NCI-H524 (cell line): ENCODE data around the gene PPP2R5A.
A peak's percentile ranks its signal among the peaks of the same experiment; 100 is the strongest.

ENCODE experiments used
- DNase-seq, 2 experiments: peaks; one replicate each; lab custom pipeline; 2025; lab: John Stamatoyannopoulos, UW

The PPP2R5A gene

DNA sequence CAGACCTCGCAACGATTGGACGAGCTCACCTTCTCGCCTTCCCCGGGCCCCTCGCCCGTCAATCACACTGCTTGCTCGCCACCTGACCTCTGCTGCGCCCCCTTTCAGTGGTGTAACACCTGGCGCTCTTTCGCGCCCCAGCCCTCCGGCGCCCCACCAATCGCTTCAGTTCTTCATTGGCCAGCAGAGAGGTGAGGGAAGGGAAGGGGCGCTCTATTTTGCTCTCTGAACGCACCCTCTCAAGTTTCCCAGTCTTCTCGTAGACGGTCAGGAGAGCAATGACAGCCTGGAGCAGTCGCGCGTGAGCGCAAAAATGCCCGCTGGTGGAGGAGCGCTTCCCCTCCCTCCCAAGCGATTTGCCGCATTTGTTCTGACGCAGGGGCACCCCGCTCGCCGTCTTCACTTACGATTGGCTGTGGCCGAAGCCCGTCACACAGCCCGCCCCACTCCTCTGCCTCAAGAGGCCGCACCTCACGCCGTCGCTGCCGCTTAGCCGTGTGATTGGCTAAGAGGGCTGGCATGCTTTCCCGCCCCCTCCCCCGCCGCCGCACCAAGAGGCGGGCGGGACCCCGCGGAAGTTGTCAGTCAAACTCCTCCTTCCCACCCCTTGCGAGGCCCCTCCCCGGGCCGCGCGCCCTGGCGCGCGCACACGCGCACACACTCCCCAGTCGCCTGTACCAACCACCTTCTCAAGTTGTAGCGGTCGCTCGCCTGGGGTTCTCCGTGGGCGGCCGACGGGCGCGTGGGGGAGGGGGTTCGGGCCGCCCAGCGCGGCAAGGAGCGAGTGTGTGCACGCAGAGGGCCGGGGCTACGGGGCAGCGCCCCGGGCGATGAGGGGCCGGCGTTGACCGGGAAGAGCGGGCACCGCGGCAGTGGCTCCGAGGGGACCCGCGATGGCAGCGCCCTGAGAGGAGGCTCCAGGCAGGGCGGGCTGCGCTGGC, at the start of gene PPP2R5A:
PPP2R5A (plus strand) TSS at position 667 of the 941 bp plus-strand sequence. CDS start 701 bp downstream, outside the sequence.
- DNase-seq: peak; percentile 93 to 98

DNA sequence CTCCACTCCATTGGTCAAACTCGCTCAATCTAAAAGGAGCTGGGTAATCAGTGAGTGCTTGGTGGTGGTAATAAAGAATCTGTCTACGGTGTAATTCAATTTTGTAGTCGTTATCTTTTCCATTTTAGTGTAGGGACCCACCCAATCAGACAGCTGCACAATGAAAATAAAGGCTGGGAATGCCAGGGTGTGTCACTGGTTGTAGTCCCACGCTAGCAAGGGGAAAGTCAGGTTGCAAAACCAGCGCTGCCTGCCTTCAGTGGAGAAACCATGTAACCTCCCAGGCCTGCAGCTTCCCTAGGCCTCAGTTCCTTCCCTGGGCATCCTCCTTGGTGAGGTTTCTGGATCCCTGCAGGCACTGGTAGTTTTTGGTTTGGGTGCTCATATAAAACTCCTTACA, 49.4 kb upstream of the PPP2R5A start:
- DNase-seq: no peak

DNA sequence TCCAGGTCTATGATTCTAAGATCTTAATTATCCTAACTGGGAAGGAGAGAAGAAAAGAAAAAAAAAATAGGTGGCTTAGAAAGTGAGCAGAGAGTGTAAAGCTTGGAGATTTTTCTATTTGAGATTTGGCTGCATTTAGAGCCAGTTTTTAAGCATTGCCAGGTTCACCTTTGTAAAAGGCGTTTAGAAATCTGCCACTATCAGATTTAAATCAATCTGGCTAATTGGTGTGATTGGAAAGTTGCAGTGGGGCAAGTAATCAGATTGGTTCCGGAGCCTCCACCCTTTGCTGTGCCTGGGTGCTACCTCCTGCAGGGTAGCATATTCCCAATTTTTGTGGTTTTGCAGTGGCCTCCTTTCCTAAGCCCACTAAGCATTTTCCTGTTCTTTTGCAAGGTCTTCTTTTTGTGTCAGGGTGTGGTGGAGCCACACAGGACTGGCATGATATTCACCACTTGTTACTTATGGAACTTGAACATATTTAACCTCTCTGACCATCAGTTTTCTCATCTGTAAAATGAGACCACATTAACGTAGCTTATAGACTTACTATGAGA, 48.5 kb upstream of the PPP2R5A start:
- DNase-seq: no peak

DNA sequence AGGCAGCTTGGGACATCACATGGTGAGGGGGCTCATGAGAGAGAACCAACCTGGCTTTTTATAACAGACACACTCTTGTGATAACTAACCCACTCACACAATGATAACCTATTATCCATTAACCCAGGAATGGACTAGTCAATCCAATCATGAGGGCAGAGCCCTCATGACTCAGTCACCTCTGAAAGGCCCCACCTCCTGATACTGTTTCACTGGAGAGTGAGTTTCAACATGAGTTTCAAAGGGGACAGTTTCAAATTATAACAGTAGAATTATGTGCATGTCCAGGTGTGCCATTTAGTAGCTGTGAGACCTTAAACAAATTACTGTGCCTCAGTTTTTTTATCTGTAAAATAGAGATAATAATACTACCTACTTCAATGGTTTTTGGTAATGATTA, 47.6 kb upstream of the PPP2R5A start:
- DNase-seq: no peak

DNA sequence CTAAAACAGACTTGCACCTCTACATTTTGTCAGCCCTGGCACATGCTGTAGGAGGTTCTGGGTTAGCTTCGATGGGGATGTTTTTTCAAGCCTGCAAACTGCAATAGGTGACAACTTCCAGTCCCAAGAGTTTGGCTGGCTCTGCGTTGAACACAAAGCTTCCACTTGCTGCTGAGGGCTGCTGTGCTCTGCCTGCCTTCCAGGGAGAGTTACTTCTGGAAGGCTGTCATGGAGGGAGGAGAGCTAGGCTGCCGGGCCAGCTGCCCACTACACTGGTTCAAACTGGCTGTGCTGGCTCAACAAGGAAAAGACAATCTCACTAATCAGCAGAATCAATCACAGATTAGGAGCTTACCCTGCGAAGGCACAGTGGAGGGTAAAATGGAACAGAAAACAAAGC, 46.7 kb upstream of the PPP2R5A start:
- no peak for DNase-seq

DNA sequence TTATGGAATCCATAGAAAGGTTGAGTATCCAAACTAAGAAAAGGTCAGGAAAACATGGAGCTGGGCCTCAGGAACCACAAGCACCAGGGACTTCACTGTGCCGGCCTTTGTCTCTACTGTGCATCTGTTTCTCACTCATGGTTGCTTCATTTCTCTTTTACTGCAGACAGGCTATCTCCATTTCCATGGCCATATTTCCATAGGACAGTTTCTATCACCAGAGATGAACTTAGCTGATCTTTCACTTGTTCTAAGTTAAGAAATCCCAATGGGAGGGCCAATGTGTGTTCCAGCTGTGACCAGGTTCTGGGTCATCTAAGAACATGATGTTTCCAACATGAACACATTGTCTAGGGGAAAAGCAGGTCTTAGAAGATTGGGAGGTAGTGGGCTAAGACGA, 43.7 kb upstream of the PPP2R5A start:
- no peak for DNase-seq

DNA sequence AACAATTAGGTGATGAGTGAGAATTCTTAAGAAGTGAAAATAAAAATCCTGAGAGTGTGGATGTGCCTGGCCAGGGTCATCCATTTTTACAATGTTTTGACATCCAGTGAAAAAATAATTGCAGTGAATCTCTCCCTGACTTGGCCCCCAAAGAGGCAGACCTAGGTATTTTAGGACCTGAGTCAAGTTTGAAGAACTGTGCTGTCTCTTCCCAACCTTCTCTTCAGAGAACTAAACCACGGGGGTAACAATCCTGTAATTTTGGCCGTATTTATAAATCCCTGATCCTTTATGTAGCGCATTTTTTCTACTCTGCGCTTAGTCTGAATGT, 43.3 kb upstream of the PPP2R5A start:
- DNase-seq: no peak

DNA sequence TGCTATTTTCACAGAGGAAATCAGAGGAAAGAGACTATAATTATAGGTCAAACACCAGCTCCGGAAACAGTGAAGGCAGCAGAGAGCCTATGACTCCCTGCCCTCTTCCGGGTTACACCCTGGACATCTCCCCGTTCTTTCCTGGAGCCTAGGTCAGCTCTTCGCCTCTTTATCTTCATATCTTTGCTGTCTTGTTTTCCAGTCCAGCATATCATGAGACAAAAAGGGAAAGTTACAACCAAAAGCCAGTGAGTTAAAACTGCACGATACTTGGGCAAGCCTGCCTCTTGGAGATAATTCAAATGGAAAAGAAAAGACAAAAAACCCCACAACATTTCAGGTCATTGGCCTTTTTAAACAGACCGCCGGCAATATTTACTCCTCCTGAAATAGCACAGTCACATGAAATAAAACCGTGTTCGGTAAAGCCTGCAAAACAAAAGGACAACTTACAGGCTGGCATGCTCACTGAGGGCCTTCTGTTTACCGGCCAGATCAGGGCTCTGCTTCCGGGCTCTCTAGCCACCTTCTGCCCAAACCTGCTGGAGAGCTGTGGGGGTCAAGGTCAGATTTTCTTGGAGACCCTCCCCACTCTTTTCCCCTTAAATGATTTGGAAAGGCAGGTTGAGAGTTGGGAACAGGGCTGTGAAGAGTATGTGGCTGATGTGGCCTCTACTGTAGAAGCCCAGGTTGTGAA, 42.8 kb upstream of the PPP2R5A start:
- no peak for DNase-seq

DNA sequence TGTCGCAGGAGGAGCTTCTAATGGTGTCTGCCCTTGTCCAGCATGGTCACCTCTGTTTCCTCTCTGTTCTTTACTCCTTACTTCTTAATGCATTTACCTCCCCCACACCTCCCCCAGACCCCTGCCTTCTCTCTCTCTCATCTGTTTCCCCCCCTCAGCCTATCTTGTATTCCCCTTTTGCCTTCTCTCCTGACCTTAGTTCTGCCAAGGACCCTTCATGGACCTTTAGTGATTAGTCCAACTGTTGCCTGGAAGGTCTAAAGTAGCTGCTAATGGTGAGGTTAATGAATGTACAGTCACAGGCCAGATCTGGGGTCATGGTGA, 42.3 kb upstream of the PPP2R5A start:
- no peak for DNase-seq

DNA sequence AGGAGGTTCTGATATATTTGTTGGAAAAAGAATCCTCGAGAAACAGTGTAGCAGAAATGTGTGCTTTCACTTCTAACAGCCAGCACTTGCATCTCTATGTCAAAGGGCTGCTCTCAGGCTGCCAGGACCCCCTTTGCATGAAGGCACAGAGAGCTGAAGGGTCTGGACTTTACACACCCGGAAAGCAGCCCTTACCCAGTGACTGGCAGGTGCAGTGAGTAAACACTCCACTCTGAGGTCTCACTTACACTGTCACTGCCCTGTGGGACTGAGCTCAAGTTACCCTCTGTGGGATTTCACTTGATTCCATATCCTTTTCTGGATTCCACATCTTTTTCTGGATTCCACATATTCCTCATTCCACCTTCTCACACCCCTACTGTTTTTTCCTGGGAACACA, 40.8 kb upstream of the PPP2R5A start:
- no peak for DNase-seq

DNA sequence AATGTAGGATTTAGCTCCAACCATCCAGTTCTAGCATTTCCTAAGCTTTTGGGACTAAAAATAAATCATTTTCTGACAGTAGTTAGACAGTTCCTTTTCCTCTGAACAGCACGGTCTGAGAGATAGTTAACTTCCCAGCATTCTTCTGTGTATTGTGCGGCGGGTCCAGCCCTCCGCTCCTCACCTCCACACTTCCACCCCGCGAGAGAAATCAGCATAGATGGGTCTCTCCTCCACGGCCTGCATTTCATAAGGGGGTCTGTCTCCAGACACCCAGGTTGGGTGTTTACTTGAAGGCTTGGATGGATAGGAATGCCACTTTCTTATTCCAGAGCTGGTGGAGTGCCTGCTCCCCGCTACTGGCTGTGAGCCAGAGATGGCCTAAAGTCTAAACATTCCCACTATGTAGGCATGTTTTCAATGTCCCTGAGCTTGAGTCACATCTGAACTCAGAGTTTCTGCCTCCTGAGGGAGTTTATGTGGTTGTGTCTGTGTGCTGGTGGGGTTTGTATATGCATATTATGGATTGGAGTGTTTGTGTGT, 38.0 kb upstream of the PPP2R5A start:
- DNase-seq: no peak

DNA sequence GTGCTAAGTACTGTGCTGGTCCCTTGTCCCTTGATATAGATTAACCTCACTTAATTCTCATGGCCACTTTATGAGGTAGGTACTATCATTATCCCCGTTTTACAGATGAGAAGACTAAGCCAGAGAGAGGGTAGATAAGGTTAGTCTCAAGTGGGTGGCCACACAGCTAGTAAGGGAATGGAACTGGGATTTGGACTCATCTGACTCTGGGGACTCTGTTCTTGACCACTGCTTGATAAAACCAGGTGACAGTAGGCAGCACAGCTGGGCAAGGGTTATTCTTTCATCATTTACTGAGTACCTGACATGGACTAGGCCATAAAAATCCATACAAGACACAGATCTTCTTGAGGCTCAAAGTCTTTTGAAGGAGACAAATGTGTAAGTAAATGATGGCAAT, 37.2 kb upstream of the PPP2R5A start:
- no peak for DNase-seq

DNA sequence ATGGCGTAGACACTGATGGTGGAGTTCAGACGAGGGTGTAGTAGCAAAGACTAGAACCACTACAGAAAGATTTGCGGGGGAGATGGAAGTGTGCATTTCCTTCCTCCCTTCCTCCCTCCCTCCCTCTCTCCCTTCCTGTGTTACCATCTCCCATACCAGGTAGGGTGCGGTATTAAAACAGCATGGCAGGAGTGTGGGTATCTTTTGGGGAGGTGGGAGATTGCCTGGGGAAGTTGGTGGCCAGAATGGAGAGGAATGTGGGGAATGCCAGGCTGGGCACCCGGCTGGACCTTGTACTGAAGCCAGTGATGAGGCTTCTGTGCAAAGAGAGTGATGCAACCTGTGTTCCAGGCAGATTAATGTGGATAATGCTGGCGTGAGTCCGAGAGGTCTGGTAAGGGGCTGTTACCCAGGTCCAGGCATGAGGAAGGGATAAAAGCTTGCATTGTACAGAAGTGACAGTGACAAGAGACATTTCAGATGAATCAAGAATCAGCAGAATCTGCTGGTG, 30.3 kb upstream of the PPP2R5A start:
- DNase-seq: no peak

DNA sequence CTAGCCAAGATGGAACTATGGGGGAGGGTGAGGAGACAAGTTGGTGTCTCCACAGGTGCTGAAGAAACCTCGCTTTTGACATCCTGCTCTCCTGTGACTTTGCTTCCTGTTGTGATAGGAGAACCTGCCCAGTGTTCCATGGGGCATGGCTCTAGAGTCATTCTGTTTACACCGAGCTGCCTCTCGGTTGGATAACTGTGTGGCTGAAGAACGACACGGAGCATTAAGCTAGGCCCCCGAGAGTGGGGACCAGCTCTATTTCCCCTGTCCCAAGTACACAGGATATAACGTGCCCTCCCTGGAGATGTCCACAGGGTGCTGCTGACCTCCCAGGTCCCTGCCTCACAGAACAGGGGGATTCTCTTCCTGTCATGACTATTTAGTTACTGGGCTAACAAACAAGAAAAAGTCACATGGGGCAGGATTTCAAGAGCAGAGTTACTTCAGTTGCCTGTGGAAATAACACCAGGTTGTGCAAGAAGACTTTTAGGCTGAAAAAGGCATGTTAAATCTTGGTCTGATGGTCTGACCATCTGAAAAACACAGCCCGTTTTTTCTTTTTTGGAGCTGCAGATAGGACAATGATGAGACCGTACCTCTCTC, 29.4 kb upstream of the PPP2R5A start:
- no peak for DNase-seq

DNA sequence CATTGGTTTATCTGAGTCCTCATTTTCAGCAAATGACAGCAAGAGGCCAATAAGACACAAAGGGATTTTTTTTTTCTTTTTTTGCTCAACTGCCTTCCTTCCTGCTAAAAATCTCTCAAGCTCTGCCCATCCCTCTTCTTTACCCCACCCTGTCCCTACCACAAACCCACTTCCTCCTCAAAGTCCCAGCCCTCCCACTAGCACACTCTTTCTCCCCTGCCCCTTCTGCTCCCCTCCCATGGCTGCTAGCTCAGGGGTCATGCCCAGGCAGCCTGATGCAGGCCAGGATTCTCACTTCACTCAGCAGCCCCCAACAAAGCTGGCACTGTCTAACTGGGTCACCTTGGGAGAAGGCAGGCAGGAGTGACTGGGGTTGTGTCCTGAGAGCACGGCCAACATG, 28.8 kb upstream of the PPP2R5A start:
- DNase-seq: no peak

DNA sequence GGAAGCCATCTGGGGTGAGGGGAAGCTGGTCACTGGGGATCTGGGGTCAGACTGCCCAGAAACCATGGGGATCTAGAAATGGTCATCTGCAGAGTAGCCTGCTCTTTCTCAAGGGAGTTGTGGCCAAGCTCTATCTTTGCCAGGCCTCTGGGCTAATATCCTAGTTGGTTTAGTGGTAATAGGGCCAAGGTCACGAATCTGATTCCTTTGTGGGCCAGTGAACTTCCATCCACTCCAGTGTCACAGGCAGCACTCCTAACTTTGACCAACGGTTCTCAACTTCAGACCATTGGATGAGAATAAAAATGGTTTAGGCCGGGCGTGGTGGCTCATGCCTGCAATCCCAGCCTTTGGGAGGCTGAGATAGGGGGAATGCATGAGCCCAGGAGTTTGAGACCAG, 28.1 kb upstream of the PPP2R5A start:
- no peak for DNase-seq

DNA sequence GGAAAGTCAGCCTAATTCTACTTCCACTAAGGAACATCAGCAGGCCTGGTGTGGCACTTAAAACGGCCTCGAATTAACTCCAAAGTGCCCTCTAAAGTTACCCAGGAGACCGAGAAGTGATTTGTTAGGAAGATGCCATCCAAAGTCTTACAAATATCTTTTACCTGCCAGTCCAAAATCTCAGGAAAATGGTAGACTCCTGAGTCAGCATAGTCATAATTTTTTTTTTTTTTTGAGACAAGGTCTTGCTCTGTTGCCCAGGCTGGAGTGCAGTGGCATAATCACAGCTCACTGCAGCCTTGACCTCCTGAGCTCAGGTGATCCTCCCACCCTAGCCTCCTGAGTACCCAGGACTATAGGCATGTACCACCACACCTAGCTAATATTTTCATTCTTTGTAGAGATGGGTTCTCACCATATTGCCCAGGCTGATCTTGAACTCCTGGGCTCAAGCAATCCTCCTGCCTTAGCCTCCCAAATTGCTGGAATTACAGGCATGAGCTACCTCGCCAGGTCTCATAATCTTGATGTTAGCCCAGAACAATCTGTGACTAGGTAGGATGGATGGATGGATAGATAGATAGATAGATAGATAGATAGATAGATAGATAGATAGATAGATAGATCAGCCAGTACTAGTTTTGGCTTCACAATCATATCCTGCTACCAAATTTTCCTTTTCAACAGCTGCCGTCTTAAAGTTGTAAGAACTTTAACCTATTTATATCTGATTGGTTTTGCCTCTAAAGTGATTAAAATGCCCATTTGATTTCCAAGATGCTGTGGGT, 25.3 kb upstream of the PPP2R5A start:
- DNase-seq: no peak

DNA sequence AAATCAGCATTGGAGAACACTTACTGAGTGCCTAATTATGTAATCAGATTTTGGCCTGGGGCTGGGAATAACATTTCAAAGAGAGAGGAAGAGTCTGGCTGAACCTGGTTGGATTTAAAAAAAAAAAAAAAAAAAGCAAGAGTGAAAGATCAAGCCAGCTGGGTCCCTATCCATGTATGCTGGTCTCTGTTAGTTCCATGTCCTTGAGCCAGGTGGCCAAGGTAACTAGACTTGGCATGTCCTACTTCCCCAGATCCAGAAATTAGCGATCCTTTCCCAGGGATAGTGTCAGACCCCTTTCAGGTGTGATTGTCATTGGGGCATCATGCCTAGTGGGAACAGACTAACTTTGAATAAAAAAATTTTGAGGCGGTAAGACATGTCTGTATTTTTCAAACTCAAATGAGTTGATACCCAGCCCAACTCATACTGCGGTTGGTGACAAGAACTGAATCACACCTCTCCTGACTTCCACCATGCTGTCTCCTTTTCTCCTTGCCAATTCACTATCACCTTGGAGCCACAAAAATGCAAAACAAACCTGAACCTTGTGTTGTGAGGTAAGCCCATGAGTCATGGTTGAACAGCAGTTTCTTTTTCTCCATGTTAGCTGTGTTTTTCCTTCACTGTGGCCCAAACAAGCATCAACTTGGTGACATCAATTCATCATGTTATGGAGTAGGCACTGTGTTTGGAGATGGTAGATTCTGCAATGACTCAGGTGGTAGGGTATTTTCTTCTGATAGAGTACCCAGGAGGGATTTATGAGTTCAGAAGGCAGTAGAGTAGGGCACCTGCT, 24.5 kb upstream of the PPP2R5A start:
- no peak for DNase-seq

DNA sequence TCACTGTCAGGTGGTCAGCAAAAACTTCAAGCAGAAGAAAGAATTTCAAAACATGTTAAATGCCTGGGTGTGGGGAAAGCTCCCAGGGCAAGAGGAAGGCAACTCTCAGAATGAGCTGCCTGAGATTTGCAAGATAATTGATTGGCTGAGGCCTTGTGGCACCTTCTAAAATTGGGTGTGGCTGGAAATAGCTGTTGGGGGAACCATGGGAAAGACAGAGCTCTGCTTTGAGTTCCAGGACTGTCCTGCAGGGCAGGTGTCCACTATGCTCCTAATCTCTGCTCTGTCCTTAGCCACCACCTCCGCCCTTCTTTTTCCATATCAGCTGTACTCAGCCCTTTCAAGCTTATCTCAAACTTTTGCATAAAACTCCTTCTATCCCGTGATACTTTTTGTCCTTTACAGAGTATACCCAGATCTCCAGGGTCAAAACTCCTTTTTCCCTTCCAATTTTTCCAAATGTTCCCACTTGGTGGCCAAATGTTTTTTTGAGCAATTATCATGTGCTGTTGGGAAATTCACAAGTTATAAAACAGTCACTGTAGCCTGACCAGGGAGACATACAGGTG, 23.8 kb upstream of the PPP2R5A start:
- no peak for DNase-seq

DNA sequence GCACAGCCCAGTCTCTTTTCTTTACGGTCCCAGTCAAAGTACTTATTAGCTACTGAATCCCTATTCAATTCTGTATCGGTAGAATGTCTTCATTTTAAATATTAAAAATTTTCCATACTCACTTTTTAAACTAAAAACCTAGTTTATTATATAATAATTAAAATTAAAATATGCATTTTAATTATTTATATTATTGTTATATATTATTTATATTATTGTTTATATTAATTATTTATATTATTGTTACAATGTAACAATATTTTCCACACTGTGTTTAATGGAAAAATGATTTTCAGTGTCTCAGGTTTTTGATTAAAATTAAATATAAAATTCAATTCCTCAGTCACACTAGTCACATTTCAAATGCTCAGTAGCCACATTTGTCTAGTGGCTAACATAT, 18.2 kb upstream of the PPP2R5A start:
- DNase-seq: no peak
